GM10248 (cell line): Measurements from ENCODE around the gene PRUNE1.

Source experiments
- CTCF ChIA-PET: fragments of 300-600 bp; sonication (Branson Sonifier 250); formaldehyde crosslinking; extraction: SDS; loops from one replicate; lab custom pipeline; 2021; ENCODE audit warnings: antibody characterized with exemption; lab: Yijun Ruan, JAX
- POLR2A ChIA-PET: fragments of 350-650 bp; sonication (Branson Sonifier 250); formaldehyde crosslinking; extraction: SDS; loops from one replicate; lab custom pipeline; 2020; ENCODE audit warnings: antibody characterized with exemption; lab: Yijun Ruan, JAX
- DNase-seq: peaks from one replicate; pipeline ENCODE4 v3.0.0; 2012; ENCODE audit errors: extremely low spot score
- TF ChIP-seq, protein P1 (sequence below): IDR thresholded peaks from 2 replicates; pipeline ENCODE4 v1.5.1; 2012; ENCODE audit warnings: mild to moderate bottlenecking, low read depth; ENCODE audit errors: extremely low read depth, missing control alignments, control extremely low read depth

Gene PRUNE1

GRCh38 chr1:151050051-151050688, 41.9 kb downstream of the PRUNE1 start:
- ChIA-PET CTCF (interaction anchor here (0.7 to 6.8 kb wide), 5 partner anchors 9 to 26 kb away, joined by 3 to 69 read pairs (median 4); partner anchors contain the start of genes CDC42SE1, GABPB2 and MLLT11), POLR2A (interaction anchor here (1.3 kb wide), 1 partner anchor 8 kb away, joined by 10 read pairs; no protein-coding TSS in a partner anchor)
- DNase-seq, result no peak
- TF ChIP-seq, protein P1, sequence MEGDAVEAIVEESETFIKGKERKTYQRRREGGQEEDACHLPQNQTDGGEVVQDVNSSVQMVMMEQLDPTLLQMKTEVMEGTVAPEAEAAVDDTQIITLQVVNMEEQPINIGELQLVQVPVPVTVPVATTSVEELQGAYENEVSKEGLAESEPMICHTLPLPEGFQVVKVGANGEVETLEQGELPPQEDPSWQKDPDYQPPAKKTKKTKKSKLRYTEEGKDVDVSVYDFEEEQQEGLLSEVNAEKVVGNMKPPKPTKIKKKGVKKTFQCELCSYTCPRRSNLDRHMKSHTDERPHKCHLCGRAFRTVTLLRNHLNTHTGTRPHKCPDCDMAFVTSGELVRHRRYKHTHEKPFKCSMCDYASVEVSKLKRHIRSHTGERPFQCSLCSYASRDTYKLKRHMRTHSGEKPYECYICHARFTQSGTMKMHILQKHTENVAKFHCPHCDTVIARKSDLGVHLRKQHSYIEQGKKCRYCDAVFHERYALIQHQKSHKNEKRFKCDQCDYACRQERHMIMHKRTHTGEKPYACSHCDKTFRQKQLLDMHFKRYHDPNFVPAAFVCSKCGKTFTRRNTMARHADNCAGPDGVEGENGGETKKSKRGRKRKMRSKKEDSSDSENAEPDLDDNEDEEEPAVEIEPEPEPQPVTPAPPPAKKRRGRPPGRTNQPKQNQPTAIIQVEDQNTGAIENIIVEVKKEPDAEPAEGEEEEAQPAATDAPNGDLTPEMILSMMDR, result no peak

GRCh38 chr1:151051356-151052009, 43.2 kb downstream of the PRUNE1 start:
- ChIA-PET CTCF (interaction anchor here (1.0 to 6.8 kb wide), 4 partner anchors 8 to 27 kb away, joined by 3 to 69 read pairs (median 6); partner anchors contain the start of genes CDC42SE1, GABPB2 and MLLT11), POLR2A (interaction anchor here (0.6 kb wide), 1 partner anchor 29 kb away, joined by 3 read pairs; no protein-coding TSS in a partner anchor)
- TF ChIP-seq, protein P1, result no peak
- no peak for DNase-seq

GRCh38 chr1:151054971-151055547, 46.8 kb downstream of the PRUNE1 start:
- DNase-seq, result no peak
- POLR2A ChIA-PET, result no interaction called here
- CTCF ChIA-PET, result interaction anchor here (0.8 to 9.5 kb wide), 5 partner anchors 7 to 49 kb away, joined by 3 to 69 read pairs (median 5); partner anchors contain the start of genes C1orf56, GABPB2 and MINDY1
- TF ChIP-seq, protein P1, result no peak

DNA sequence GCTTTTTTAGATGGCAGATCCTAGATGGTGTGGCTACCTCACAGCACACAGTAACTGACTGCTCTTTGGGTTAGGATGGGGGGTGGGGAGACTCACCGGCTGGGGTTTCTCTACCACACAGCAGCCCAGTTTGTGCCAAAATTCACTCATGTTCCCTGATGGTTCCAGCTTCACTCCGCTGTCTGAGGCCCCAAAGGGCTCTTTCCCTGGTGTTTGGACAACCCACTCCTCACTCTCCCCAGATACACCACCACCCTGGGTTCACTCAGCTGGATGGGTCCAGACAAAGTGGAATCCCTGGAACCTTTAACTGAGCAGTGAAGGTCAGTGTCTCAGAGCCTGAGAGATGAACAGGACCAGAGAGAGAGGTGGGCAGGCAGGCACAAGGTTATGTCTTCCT, 47.3 kb downstream of the PRUNE1 start:
- TF ChIP-seq, protein P1, result no peak
- POLR2A ChIA-PET, result no interaction called here
- no peak for DNase-seq
- CTCF ChIA-PET, result interaction anchor here (0.8 to 9.5 kb wide), 6 partner anchors 7 to 101 kb away, joined by 3 to 69 read pairs (median 4); partner anchors contain the start of genes C1orf56, GABPB2, MINDY1 and TNFAIP8L2

GRCh38 chr1:151056149-151056548, 47.9 kb downstream of the PRUNE1 start:
- ChIA-PET CTCF (interaction anchor here (1.1 to 9.5 kb wide), 3 partner anchors 8 to 100 kb away, joined by 3 to 69 read pairs (median 10); partner anchors contain the start of genes C1orf56, GABPB2 and TNFAIP8L2), POLR2A (no interaction called here)
- TF ChIP-seq, protein P1, result no peak
- no peak for DNase-seq

GRCh38 chr1:151058692-151059091, 50.4 kb downstream of the PRUNE1 start:
- POLR2A ChIA-PET, result interaction anchor here (1.2 to 2.0 kb wide), 3 partner anchors 9 to 16 kb away, joined by 4 to 10 read pairs (median 4); partner anchors contain the start of gene C1orf56
- TF ChIP-seq, protein P1, result no peak
- CTCF ChIA-PET, result interaction anchor here (0.9 to 9.5 kb wide), 12 partner anchors 10 to 97 kb away, joined by 3 to 69 read pairs (median 7); partner anchors contain the start of genes C1orf56, GABPB2, MINDY1 and TNFAIP8L2
- DNase-seq, result no peak
